ENCODE results near the gene CR1.
"Not testable (repeated sequence)": the region's sequence is repeated elsewhere in the genome, so short reads cannot be mapped to it uniquely, and the experiment has no call there.

Gene CR1

DNA sequence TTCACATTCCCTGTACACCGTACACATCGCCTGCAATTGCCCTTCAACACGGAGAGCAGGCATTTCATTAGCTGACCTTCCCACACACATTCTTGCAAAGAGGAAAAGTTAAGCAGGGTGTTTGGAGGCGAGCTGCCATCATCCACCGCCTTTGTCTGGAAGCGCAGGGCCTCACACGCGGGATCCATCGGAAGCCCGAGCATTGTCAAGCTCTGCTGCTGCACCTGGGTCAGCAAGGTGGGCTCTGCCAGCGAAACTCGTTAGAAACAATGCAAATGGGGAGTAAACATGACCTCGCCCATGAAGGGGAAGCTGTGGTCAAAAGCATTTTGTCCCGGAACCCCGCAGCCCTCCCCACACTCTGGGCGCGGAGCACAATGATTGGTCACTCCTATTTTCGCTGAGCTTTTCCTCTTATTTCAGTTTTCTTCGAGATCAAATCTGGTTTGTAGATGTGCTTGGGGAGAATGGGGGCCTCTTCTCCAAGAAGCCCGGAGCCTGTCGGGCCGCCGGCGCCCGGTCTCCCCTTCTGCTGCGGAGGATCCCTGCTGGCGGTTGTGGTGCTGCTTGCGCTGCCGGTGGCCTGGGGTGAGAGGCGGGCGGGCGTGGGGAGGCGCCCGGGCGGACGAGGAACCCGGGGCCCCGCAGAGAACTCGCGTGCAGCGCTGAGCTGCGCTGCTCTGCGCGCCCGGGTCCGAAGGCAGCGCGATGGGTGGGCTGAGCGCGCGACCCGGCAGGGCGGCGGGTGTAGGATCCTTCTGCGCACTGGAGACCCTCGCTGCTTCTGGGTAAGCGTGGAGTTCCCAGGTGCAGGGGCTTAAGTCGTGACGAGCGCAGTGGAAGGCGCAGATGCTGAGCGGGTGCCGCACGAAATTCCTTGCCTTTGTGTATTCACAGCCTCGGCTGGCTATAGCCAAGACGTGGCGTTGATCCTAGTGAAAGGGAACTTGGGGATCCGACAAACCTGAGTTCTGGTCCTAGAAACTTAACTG is at the start of gene CR1:
Gene CR1 (plus strand): TSS at position 357 of the 992 bp plus-strand sequence. CDS start 111 bp downstream, at position 468.
- DNase-seq: peak; percentile 13

DNA sequence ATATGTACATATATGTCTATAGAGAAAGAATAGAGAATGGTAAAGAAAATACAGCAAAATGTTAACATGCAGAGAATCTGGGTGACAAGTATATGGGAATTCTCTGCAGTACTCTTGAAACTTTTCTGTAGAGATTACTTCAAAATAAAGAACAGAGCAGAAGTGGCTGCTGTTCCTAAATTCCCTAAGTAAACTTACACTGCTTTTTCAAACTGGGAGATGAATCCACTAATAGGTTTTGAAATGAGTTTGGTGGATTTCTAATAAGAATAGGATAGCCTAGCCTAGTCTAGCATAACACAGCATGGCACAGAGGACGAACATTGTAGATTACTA is 42.3 kb upstream of the CR1 start:
- DNase-seq: no peak

DNA sequence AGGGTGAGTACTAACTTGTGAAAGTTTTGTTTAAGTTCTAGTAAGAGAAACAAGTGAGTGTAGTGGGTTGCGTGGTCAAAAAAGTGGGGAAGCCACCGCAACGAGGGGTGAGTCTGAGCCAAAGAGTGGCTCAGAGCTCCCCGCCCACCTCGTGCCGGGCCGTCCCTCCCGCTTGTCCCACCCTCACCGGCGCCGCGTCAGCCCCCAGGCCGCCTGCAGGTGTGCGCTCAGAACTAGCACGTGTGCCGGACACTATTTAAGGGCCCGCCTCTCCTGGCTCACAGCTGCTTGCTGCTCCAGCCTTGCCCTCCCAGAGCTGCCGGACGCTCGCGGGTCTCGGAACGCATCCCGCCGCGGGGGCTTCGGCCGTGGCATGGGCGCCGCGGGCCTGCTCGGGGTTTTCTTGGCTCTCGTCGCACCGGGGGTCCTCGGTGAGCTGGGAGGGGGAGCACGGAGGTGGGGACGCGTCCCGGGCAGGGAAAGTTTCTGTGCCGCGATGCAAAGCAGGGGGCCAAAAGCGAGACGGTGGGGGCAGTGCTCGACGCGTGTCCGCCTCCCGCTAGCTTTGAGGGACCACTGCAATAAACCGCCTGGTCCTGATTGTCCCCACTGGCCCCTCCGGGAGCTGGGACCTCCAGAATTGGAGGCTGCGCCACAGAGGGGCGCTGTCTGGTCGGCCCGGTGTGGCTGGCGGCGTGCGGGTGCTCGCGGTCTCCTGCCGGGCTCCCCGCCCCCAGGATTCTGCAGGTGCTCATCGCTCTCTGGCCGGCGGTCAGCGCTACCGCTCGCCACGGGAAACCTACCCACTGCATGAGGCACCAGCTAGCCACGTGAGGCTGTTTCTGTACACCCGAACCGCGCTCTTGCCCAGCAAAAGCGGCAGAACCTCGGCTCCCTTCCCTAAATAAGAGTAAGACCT is 41.7 kb upstream of the CR1 start, which contains the start of gene CR2:
Gene CR2 (plus strand): TSS at position 283 of the 919 bp plus-strand sequence. CDS start 91 bp downstream, at position 374.
- no peak for DNase-seq

DNA sequence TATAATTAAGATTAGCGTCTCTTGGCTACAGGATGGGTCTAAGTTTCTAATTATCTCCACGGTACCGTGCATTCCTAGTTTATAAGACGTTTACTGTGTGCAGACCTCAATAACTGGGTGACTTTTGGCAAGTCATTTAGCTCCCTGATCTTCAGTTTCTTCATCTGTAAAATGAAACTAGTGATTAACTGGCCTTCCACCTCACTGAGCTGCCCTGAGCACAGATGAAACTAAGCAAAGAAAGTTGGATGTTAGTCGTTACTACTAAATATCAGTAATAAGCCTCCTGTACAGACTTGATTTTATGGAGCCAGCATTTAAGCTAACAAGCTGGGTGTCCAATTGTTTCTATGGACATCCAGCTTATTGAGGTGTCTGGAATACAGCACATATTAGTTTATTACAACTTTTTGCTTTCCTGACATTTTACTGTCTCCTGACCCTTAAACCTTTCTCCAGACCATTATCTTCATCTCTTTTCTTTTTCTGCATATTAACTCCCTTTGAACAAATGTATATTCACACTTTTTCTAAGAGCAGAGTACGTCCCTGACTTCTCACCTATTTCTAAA is 40.7 kb upstream of the CR1 start:
- DNase-seq: no peak

DNA sequence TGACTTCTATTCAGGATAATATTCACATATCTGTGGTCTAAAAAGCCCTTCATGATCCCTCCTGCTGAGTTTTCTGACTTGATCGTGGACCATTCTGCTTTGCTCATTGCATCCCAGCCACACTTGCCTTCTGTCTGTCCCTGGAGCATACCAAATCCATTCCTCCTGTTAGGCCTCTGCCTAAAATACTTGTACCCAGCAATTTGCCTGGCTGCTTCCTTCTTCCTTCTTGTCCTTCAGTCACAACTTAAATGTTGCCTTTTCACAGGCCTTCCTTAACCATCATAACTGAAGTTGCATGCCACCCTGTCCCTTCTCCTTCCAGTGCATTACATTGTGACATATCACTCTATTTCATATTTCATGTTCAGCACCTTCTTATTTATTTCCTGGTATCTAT is 37.5 kb upstream of the CR1 start:
- DNase-seq: no peak

DNA sequence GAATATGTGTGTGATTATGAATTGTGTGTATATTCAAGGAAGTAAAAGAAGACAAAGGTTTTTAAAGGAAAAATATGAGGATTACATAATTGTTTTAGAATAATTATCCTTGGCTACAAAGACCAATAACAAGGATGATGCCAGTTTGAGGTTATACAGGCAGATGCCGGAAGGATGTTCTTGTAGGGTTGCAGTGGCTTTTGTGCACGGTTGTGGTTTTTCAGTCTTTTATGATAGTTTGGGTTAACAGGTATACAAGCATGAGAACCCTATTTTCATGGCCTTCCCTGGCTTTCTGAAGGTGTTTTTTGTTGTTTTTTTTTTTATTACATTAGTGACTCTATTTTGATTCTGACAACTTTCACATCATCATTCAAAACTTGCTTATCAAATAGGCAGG is 36.9 kb upstream of the CR1 start:
- no peak for DNase-seq

DNA sequence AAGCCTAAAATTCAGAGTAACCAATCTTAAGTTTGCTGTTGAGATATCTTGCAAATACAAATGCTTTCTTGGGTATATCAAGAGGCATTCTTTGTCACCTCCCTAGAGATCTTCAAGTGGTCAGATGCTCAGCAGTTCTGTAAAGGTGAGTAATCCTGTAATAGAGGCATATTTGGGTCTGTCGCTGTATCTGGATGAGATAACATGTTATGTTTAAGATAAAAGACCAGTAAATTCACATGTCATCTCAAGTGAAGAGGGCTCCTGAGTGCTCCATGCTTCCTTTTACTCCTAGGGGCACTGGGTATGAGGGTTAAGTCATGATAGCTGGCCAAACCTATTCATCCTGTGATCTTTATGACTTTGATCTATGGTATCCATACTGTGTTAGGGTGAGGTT is 34.3 kb upstream of the CR1 start:
- no peak for DNase-seq

DNA sequence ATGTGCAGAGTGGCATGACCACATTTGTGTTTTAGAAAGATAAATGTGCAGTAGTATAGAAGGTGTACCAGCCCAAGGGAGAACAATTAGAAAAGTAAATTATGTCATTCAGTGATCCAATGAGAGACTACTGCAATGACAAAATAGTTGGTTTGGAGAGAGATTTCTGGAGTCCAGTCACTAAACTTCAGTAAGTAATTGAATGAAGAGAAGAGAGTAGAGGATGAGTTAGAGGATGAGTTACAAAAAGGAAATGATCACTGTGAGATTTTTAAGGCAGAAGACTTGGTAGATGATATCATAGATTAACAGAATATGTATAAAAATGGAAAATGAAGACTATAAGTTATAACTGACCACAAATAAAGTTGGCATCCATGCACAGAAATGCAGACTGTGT is 33.4 kb upstream of the CR1 start:
- no peak for DNase-seq

DNA sequence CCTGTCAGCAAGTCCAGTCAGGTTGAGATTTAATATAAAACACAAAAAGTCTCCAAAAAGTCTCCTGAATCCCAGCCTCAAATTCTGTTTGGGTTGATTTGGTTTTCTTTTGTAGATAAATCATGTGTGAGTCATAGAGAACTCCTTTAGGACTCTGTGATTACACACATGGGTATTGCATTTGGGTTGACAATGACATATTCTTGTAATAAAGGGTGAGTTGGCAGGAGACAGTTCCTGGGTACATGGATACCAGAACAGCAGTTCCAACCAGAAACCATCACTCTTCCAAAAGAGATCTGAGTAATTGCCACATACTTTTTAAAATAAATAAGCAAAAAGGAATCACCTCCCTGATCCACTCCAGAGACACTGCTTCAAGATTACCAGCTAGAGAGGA is 32.9 kb upstream of the CR1 start:
- no peak for DNase-seq

DNA sequence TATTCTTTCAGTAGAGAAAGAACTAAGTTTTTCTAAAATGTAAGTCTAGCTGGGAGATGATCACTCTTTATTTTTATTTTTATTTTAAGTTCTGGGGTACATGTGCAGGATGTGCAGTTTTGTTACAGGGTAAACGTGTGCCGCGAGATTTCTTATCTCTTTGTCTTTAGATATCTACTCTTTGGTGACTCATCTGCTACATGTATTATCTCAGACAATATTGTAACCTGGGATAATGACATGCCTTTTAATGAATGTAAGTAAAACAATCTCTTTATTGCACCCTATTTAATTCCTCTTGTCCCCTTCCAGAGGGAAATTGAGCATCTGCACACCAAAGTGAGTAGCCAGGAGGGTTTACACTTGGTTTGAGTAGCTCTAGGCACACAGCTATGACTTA is 32.4 kb upstream of the CR1 start:
- no peak for DNase-seq

DNA sequence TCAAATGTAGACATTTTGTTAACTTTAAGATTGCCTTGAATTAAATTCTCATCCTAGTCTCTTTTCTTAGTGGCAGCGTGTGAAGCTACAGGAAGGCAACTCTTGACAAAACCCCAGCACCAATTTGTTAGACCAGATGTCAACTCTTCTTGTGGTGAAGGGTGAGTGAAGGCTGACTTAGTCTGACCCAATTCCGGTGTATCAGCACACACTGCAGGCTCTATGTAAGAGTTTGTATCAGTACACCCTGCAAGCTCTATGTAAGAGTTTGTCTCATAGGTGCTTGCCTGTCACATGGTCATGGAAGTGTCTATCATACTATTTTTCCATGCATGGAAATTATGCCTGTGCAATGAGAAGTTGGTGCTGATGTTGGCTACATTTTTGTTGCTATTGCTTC is 25.0 kb upstream of the CR1 start:
- no peak for DNase-seq

DNA sequence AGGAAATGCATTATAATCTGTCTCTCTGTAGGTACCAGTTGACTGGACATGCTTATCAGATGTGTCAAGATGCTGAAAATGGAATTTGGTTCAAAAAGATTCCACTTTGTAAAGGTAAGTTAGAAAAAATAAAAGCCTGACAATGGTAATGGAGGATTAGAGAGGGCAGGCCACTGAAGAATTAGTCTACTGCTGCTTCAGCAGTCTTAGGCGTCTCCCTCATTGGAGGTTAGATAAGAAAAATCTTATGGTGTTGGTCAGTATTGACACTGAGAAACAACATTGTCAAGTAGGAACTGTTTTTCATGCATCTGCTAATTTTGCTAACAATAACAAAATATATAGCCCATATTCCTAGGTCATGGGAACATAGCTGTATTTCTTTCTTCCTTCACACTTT is 21.7 kb upstream of the CR1 start:
- DNase-seq: no peak

DNA sequence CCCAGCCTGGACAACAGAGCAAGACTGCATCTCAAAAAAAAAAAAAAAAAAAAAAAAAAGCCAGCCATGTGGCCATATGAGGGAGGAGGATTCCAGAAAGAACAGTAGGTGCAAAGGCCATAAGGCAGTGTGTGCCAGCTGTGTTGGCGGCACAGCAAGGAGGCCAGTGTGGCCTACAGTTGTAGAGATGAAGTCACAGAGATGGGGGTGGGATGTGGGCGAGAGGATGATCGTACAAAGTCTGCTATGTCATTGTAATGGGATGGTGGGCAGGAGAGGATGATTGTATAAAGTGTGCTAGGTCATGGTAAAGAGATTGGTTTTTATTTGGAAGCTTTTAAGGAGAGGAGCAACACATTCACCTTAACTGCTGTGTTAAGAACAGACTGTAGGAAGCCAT is 9.8 kb upstream of the CR1 start:
- DNase-seq: no peak

DNA sequence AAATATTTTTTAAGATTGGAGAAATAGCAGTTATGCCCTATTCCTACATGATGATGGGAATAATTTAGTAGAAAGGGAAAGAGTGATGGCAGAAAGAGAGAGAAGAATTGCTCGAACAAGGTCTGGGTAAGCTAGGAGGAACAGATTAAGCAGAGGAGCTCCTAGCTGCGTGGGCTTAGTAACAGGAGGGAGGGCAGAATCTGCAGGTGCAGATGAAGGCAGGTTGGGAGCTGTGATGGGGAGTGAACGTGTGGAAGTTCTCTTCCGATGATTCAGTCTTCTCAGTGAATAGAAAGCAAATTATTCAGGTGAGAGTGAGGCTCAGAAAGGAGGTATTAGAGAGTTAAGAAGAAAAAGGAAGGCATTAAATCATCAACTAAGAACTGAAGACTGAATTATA is 8.3 kb upstream of the CR1 start:
- DNase-seq: no peak

DNA sequence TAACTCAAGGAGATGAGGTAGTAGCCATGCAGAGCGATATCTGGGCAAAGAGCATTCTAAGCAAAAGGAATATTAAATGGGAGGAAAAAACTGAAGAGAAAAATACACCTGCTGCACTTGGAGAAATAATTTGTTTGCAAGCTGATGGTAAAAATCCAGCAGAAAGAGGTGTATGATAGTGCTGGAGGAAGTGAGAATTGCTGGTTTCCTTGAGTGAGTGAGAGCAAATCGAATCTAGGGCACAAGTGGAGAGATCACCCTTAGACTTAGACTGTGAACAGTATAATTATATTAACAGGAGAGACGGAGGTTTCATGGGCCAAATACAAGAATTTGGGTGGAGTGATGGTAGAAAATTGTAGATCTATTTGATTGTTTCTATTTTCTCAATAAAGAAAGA is 2.7 kb upstream of the CR1 start:
- DNase-seq: no peak

DNA sequence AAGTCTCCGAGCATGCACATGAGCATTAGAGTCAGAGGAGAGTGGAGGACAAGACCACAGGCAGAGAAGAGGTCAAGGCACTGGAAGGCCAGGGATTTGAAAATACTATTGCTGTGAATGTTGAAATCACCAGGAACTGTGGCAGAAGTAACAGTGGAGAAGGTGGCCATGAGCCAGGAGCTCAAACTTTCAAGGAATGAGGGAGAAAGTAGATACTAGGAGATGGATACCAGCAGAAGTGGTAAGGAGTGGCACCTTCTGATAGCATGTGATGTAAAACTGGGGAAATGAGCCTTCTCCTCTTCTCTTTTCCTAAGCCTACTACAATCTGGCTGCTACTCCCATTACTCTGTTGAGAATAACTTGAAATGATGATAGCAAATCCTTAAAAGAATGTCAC is 1.8 kb upstream of the CR1 start:
- DNase-seq: no peak

DNA sequence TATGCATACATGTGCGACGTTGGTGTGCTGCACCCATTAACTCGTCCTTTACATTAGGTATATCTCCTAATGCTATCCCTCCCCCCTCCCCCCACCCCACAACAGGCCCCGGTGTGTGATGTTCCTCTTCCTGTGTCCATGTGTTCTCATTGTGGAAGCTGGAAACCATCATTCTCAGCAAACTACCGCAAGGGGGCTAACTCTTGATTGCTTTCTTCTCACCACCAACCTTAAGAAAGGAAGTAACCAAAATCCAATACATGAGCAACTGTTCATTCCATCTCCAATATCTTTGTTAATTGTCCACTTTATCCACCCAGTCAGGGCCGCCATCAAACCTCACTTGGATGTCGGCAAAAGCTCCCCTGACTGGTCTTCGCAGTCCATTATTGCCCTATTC is 676 bp upstream of the CR1 start:
- DNase-seq: not testable (repeated sequence)

DNA sequence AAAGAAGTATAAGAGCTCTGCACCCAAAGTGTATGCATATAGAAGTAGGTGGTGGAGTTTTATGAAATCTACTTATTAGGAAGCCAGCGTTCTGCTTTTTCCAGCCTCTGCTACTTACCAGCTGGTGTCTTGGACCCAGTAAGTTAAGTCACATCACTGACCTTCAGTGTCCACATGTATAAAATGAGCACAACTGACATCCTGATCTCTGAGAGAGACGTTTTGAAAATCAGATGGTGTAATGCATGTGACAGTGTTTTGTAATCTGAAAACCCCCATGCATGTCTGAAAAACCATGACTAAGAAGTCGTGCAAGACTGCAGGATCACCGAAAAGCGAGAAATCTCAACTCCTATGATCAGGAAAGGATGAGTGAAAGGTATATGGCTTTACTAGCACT is 2.0 kb downstream of the CR1 start:
- DNase-seq: no peak

DNA sequence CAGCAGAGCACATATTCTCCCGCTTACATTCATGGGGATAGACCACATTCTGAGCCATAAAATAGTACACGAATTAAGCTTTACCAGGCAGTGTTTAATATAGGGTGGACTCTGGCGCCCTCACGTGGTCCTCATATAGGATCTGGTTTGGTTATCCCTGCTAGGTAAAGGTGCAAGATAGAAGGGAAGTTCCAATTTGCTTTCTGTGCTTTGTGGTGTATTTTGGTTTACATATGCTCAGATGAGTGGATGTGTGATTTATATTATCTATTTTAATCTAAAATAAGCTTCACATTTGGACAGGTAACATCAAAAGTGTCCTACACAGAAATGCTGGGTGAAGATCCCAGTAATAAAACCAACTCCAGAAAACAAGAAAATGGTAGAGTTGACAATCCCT is 3.6 kb downstream of the CR1 start:
- DNase-seq: peak; percentile 47

DNA sequence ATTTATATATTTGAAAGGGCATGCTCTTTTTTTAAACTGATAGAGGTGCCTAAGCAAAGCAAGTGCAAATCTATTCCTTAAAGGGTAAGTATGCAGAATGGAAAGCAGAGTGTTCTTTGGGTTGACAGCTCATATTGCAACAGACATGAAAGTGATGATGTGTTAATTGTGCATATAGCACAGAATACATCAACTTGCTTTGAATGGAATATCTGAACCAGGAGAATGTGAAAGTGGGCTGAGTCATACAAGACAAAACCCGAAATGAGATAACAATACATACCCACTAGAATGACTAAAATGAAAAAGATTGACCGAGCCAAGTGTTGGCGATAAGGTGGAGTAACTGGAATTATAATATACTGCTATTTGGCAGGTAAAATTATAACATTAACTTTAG is 4.3 kb downstream of the CR1 start:
- DNase-seq: no peak

DNA sequence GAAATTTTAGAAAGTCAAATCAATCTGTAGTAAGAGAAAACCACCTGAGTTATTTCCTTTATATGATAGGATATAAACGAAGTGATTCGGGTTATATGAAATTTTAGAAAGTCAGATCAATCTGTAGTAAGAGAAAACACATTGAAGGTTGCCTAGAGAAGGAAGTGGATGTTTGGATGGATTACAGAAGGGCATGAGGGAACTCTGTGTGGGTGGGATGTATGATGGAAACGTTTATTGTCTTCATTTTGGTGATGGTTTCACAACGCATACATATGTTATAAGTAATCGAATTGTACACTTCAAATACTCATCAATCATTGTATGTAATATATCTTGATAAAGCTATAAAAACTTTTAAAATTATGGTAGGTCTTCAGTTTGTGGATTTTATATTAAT is 5.1 kb downstream of the CR1 start:
- no peak for DNase-seq

DNA sequence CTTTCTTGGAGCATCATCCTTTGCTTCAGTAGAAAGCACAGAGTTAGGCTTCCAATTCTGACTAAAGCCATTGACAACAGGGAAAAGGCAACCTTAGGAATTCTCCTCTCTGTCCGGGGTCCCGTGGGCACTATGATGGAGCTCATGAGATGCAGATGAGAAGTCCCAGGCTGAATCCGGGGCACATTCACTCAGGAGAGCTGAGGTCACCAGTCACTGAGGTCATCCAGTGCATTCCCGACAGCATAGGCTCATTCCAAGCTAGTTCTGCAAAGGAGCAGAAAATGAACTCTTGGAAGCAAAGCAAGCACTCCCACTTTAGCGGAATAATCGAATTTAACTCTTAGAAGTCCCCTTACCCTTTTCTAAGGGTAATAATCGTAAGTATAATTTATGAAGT is 6.8 kb downstream of the CR1 start:
- DNase-seq: no peak

DNA sequence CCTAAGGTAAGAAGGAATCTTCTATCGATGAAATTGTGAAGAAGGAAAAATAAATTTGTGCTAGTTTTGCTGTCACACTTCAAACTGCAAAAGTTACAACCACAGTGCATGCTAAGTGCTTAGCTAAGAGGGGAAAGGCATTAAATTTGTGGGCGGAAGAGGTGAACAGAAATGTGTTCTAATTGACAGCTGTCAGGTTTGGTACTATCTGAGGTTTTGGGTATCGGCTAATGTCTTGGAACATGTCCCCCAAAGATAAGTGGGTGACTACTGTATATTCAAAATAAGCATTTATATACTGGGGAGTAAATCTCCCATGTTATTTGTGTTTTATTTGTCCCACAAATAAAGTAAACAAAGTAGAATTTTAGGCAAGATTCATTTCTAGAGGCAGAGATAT is 8.0 kb downstream of the CR1 start:
- no peak for DNase-seq

DNA sequence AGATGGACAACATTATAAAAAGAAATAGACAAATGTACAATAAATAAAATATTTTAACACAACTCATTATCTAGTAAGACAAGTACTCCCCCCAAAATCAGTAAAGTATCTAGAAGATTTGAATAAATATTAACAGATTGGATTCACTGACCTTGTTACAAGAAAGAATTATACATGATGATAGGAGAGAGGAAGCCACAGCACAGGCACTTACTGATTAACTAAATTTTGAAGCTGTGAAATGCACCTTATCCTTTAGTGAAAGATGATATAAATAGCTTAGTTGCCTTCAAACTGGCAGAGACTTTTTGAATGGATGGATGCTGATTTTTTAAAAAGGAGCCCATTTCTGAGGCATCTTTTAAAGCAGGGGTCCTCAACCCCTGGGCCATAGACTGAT is 8.5 kb downstream of the CR1 start:
- DNase-seq: no peak
